ENCODE measurements around the gene NUP210L. TPM values are rescaled to one million over a fixed set of nuclear protein-coding genes. Genes with fewer than 3 reads are reported as not detected.

NUP210L gene
- total and polyA plus RNA-seq, 9 of the 15 experiments (the other 6 are each of a cell fraction or from before 2014, with no cell fraction given), result 0.01 to 0.04 TPM; not detected in 7

DNA sequence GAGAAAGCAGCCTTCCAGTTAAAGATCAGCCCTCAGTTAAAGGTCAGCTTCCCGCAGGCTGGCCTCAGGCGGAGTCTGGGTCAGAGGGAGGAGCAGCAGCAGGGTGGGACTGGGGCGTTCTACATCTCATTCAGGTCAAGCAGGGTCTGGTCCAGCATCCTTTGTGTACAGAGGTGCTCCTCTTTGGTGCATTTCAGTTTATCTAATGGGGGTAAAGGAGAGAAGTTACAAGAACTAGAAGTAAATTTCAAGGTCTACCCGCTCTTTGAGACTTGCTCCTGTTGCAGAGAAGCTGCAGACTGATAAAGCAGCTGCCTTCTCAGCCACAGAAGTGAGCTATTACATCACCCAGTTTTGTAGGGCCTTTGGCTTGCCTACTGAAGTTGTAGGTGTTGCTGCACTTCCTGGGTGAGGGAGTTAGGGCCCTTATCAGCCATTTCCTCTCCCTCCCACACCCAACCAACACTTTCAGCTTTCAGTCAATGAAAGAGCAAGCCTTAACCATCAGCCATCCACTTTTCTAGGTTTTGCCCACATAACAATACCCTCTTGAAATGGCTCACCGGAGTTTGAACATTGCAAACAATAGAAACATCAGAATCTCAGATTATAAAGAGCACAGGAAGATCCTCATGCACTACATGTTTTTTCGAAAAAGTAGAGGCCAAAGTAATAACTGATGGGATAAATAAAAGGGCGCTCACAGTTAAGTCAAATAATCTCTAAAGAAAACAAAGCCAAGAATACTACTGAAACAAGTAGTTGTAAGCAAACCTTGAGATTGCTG lies 2.8 kb upstream of the NUP210L start (continued):
- TF ChIP-seq, protein P1, sequence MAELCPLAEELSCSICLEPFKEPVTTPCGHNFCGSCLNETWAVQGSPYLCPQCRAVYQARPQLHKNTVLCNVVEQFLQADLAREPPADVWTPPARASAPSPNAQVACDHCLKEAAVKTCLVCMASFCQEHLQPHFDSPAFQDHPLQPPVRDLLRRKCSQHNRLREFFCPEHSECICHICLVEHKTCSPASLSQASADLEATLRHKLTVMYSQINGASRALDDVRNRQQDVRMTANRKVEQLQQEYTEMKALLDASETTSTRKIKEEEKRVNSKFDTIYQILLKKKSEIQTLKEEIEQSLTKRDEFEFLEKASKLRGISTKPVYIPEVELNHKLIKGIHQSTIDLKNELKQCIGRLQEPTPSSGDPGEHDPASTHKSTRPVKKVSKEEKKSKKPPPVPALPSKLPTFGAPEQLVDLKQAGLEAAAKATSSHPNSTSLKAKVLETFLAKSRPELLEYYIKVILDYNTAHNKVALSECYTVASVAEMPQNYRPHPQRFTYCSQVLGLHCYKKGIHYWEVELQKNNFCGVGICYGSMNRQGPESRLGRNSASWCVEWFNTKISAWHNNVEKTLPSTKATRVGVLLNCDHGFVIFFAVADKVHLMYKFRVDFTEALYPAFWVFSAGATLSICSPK (IDR thresholded peaks at IDR 0.05; ENCODE audit: borderline replicate concordance), result no peak
- TF ChIP-seq MEF2D (tag; conservative IDR thresholded peaks at IDR 0.05; ENCODE audit: low read depth) (no peak), ZNF347 (CRISPR knock-in tag; IDR thresholded peaks at IDR 0.05; ENCODE audit: low read depth) (no peak), PURB (CRISPR knock-in tag; IDR thresholded peaks at IDR 0.05; ENCODE audit: low read depth) (no peak), MYNN (IDR thresholded peaks at IDR 0.05) (peak; percentile 64; the same call in 1 of the 2 replicates), MYNN (CRISPR knock-in tag; IDR thresholded peaks at IDR 0.05) (no peak), ZSCAN29 (IDR thresholded peaks at IDR 0.05) (no peak; the same call in 1 of the 2 replicates), NFRKB (IDR thresholded peaks at IDR 0.05; ENCODE audit: low read depth) (peak; percentile 53; the same call in 1 of the 2 replicates), CBX2 (IDR thresholded peaks at IDR 0.05; ENCODE audit: insufficient read depth, low read length, poor library complexity, severe bottlenecking) (no peak), GATA2 (CRISPR knock-in tag; IDR thresholded peaks at IDR 0.05) (peak; percentile 64)
- TF ChIP-seq, protein P2, sequence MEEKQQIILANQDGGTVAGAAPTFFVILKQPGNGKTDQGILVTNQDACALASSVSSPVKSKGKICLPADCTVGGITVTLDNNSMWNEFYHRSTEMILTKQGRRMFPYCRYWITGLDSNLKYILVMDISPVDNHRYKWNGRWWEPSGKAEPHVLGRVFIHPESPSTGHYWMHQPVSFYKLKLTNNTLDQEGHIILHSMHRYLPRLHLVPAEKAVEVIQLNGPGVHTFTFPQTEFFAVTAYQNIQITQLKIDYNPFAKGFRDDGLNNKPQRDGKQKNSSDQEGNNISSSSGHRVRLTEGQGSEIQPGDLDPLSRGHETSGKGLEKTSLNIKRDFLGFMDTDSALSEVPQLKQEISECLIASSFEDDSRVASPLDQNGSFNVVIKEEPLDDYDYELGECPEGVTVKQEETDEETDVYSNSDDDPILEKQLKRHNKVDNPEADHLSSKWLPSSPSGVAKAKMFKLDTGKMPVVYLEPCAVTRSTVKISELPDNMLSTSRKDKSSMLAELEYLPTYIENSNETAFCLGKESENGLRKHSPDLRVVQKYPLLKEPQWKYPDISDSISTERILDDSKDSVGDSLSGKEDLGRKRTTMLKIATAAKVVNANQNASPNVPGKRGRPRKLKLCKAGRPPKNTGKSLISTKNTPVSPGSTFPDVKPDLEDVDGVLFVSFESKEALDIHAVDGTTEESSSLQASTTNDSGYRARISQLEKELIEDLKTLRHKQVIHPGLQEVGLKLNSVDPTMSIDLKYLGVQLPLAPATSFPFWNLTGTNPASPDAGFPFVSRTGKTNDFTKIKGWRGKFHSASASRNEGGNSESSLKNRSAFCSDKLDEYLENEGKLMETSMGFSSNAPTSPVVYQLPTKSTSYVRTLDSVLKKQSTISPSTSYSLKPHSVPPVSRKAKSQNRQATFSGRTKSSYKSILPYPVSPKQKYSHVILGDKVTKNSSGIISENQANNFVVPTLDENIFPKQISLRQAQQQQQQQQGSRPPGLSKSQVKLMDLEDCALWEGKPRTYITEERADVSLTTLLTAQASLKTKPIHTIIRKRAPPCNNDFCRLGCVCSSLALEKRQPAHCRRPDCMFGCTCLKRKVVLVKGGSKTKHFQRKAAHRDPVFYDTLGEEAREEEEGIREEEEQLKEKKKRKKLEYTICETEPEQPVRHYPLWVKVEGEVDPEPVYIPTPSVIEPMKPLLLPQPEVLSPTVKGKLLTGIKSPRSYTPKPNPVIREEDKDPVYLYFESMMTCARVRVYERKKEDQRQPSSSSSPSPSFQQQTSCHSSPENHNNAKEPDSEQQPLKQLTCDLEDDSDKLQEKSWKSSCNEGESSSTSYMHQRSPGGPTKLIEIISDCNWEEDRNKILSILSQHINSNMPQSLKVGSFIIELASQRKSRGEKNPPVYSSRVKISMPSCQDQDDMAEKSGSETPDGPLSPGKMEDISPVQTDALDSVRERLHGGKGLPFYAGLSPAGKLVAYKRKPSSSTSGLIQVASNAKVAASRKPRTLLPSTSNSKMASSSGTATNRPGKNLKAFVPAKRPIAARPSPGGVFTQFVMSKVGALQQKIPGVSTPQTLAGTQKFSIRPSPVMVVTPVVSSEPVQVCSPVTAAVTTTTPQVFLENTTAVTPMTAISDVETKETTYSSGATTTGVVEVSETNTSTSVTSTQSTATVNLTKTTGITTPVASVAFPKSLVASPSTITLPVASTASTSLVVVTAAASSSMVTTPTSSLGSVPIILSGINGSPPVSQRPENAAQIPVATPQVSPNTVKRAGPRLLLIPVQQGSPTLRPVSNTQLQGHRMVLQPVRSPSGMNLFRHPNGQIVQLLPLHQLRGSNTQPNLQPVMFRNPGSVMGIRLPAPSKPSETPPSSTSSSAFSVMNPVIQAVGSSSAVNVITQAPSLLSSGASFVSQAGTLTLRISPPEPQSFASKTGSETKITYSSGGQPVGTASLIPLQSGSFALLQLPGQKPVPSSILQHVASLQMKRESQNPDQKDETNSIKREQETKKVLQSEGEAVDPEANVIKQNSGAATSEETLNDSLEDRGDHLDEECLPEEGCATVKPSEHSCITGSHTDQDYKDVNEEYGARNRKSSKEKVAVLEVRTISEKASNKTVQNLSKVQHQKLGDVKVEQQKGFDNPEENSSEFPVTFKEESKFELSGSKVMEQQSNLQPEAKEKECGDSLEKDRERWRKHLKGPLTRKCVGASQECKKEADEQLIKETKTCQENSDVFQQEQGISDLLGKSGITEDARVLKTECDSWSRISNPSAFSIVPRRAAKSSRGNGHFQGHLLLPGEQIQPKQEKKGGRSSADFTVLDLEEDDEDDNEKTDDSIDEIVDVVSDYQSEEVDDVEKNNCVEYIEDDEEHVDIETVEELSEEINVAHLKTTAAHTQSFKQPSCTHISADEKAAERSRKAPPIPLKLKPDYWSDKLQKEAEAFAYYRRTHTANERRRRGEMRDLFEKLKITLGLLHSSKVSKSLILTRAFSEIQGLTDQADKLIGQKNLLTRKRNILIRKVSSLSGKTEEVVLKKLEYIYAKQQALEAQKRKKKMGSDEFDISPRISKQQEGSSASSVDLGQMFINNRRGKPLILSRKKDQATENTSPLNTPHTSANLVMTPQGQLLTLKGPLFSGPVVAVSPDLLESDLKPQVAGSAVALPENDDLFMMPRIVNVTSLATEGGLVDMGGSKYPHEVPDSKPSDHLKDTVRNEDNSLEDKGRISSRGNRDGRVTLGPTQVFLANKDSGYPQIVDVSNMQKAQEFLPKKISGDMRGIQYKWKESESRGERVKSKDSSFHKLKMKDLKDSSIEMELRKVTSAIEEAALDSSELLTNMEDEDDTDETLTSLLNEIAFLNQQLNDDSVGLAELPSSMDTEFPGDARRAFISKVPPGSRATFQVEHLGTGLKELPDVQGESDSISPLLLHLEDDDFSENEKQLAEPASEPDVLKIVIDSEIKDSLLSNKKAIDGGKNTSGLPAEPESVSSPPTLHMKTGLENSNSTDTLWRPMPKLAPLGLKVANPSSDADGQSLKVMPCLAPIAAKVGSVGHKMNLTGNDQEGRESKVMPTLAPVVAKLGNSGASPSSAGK (IDR thresholded peaks at IDR 0.05), result no peak; the same call in 1 of the 2 replicates
- TF ChIP-seq, protein P3, sequence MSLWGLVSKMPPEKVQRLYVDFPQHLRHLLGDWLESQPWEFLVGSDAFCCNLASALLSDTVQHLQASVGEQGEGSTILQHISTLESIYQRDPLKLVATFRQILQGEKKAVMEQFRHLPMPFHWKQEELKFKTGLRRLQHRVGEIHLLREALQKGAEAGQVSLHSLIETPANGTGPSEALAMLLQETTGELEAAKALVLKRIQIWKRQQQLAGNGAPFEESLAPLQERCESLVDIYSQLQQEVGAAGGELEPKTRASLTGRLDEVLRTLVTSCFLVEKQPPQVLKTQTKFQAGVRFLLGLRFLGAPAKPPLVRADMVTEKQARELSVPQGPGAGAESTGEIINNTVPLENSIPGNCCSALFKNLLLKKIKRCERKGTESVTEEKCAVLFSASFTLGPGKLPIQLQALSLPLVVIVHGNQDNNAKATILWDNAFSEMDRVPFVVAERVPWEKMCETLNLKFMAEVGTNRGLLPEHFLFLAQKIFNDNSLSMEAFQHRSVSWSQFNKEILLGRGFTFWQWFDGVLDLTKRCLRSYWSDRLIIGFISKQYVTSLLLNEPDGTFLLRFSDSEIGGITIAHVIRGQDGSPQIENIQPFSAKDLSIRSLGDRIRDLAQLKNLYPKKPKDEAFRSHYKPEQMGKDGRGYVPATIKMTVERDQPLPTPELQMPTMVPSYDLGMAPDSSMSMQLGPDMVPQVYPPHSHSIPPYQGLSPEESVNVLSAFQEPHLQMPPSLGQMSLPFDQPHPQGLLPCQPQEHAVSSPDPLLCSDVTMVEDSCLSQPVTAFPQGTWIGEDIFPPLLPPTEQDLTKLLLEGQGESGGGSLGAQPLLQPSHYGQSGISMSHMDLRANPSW (CRISPR knock-in tag; IDR thresholded peaks at IDR 0.05), result no peak; the same call in 1 of the 2 replicates

All from K562 (cell line).